HepG2 (cell line): ENCODE data around the gene BCAS3. TPM values are rescaled to one million over a fixed set of nuclear protein-coding genes. Genes with fewer than 3 reads are reported as not detected.

Source experiments
- ATAC-seq: fragments of 200-7000 bp; cut with Tn5 transposase; 3 replicates; pipeline ENCODE4 v1.9.1; 2020; ENCODE audit warnings: mild to moderate bottlenecking, moderate library complexity
- BruUV-seq: library from RNA; stranded (reverse); fragments of 400-500 nt; replicated peaks from 2 replicates; lab custom pipeline; 2021; lab: Mats Ljungman, UMichigan
- CTCF ChIA-PET: fragments of 300-600 bp; formaldehyde crosslinking; extraction: SDS; loops from one replicate; lab custom pipeline; 2021; ENCODE audit warnings: low total read pairs, inconsistent platforms, low intra/inter-chr PET ratio; lab: Yijun Ruan, JAX
- POLR2A ChIA-PET: fragments of 350-600 bp; sonication (Branson Sonifier 250); formaldehyde crosslinking; loops from one replicate; lab custom pipeline; 2020; ENCODE audit warnings: antibody characterized with exemption, inconsistent platforms; lab: Yijun Ruan, JAX
- DNase-seq: peaks from one replicate; pipeline ENCODE4 v3.0.0-alpha.2; 2015; ENCODE audit warnings: low spot score
- FAIRE-seq: peaks from 3 replicates; lab custom pipeline; 2011; peaks lifted over from hg19 to GRCh38; lab: Jason Lieb, UNC
- H2AFZ ChIP-seq: one replicate; pipeline ENCODE4 v1.6.1; 2011; ENCODE audit warnings: low read length, inconsistent platforms
- H3K27ac ChIP-seq: fragments of 300-600 bp; 3 replicates; pipeline ENCODE4 v1.8.0; 2011; ENCODE audit warnings: mixed run types, mild to moderate bottlenecking, mixed read lengths, low read length, inconsistent platforms; ENCODE audit not compliant: insufficient read depth; ENCODE audit errors: extremely low read length
- H3K27me3 ChIP-seq, 2 experiments: fragments of 200-600 bp in 1 of 2; 2 replicates in 1 of 2; 3 replicates in 1 of 2; pipeline versions ENCODE4 v1.6.0 to v1.8.0; 2011; ENCODE audit warnings: low read length in 2 of 2, mild to moderate bottlenecking in 2 of 2, moderate library complexity in 2 of 2, inconsistent platforms in 1 of 2; ENCODE audit not compliant: insufficient read depth in 2 of 2, control insufficient read depth in 1 of 2
- H3K36me3 ChIP-seq, 2 experiments: fragments of 200-600 bp in 1 of 2; replicated peaks in 1 of 2; 2 replicates in 1 of 2; 3 replicates in 1 of 2; pipeline versions ENCODE4 v1.5.1 to v1.8.0; 2011; ENCODE audit warnings: low read length in 2 of 2, inconsistent platforms in 1 of 2; ENCODE audit not compliant: insufficient read depth in 2 of 2, control insufficient read depth in 1 of 2
- H3K4me1 ChIP-seq: 2 replicates; pipeline ENCODE4 v1.5.1; 2012; ENCODE audit warnings: low read length, inconsistent platforms; ENCODE audit not compliant: insufficient read depth
- H3K4me2 ChIP-seq: 2 replicates; pipeline ENCODE4 v1.6.0; 2011; ENCODE audit warnings: low read depth, low read length, inconsistent platforms
- H3K4me3 ChIP-seq, 3 experiments: fragments of 200-600 bp in 1 of 3; sonication (generic), shearing (Covaris generic) in 1 of 3; replicated peaks in 1 of 3; 2 replicates each; pipeline ENCODE4 v1.5.1; 2011 to 2016; ENCODE audit warnings: low read length in 3 of 3, inconsistent platforms in 2 of 3, low read depth in 2 of 3, mild to moderate bottlenecking in 2 of 3, control low read depth in 1 of 3, mixed read lengths in 1 of 3; ENCODE audit not compliant: insufficient read depth in 1 of 3
- H3K79me2 ChIP-seq: one replicate; pipeline ENCODE4 v1.6.1; 2011; ENCODE audit warnings: low read length, inconsistent platforms; ENCODE audit not compliant: insufficient read depth
- H3K9ac ChIP-seq: 2 replicates; pipeline ENCODE4 v1.6.0; 2011; ENCODE audit warnings: mild to moderate bottlenecking, low read depth, low read length, inconsistent platforms; ENCODE audit not compliant: insufficient read depth
- H3K9me3 ChIP-seq: 2 replicates; pipeline ENCODE4 v1.5.1; 2012; ENCODE audit warnings: mild to moderate bottlenecking, low read length
- H4K20me1 ChIP-seq: 2 replicates; pipeline ENCODE4 v1.6.0; 2011; ENCODE audit warnings: inconsistent platforms, mild to moderate bottlenecking, low read length, moderate library complexity; ENCODE audit not compliant: insufficient read depth
- KDM1A ChIP-seq: IDR thresholded peaks from 2 replicates; pipeline ENCODE4 v1.6.1; 2016; ENCODE audit warnings: missing compliant biosample characterization
- KMT2B ChIP-seq: IDR thresholded peaks from 2 replicates; pipeline ENCODE4 v1.6.1; 2016; ENCODE audit warnings: missing genetic modification reagents, missing compliant biosample characterization
- MTA1 ChIP-seq: sonication (generic); formaldehyde crosslinking; IDR thresholded peaks from 2 replicates; pipeline ENCODE4 v1.4.0; 2020; ENCODE audit warnings: missing genetic modification reagents, mild to moderate bottlenecking, borderline replicate concordance
- MTA3 ChIP-seq: sonication (generic); formaldehyde crosslinking; IDR thresholded peaks from 2 replicates; pipeline ENCODE4 v1.4.0; 2020; ENCODE audit warnings: missing genetic modification reagents
- PCBP1 ChIP-seq: fragments of 200-400 bp; formaldehyde crosslinking; IDR thresholded peaks from 2 replicates; pipeline ENCODE4 v1.6.1; 2017; ENCODE audit warnings: mild to moderate bottlenecking, low read depth, low read length, borderline replicate concordance
- RFX1 ChIP-seq: fragments of 450-650 bp; IDR thresholded peaks from 2 replicates; pipeline ENCODE4 v1.6.1; 2017
- SRF ChIP-seq: IDR thresholded peaks from 2 replicates; pipeline ENCODE4 v1.6.1; 2011; ENCODE audit warnings: mild to moderate bottlenecking, low read depth, low read length, moderate library complexity
- TCF12 ChIP-seq, 2 experiments: fragments of 450-650 bp in 1 of 2; sonication (generic) in 1 of 2; formaldehyde crosslinking in 1 of 2; IDR thresholded peaks; 2 replicates each; pipeline versions ENCODE4 v1.6.1 to v1.8.0; 2017 to 2022; ENCODE audit warnings: antibody characterized with exemption in 1 of 2, mild to moderate bottlenecking in 1 of 2, missing genetic modification reagents in 1 of 2, moderate library complexity in 1 of 2
- THAP8 ChIP-seq: sonication (generic); formaldehyde crosslinking; IDR thresholded peaks from 2 replicates; pipeline ENCODE4 v1.5.1; 2020; ENCODE audit warnings: missing genetic modification reagents, mild to moderate bottlenecking, borderline replicate concordance
- ZBTB7B ChIP-seq: sonication (generic); formaldehyde crosslinking; IDR thresholded peaks from 2 replicates; pipeline ENCODE4 v1.4.0; 2020; ENCODE audit warnings: missing genetic modification reagents
- ZFP90 ChIP-seq: sonication (generic); formaldehyde crosslinking; IDR thresholded peaks from 2 replicates; pipeline ENCODE4 v1.8.0; 2022; ENCODE audit warnings: missing genetic modification reagents, mild to moderate bottlenecking, inconsistent platforms, borderline replicate concordance
- ZNF12 ChIP-seq: sonication (generic); formaldehyde crosslinking; IDR thresholded peaks from 2 replicates; pipeline ENCODE4 v1.5.0; 2020; ENCODE audit warnings: missing genetic modification reagents
- ZNF280D ChIP-seq: sonication (generic); formaldehyde crosslinking; IDR thresholded peaks from 2 replicates; pipeline ENCODE4 v1.5.1; 2020; ENCODE audit warnings: mild to moderate bottlenecking, missing genetic modification reagents
- ZNF441 ChIP-seq: sonication (generic); formaldehyde crosslinking; IDR thresholded peaks from 2 replicates; pipeline ENCODE4 v1.7.0; 2021; ENCODE audit warnings: missing genetic modification reagents, borderline replicate concordance
- ZNF460 ChIP-seq: sonication (generic); formaldehyde crosslinking; IDR thresholded peaks from 2 replicates; pipeline ENCODE4 v1.5.1; 2020; ENCODE audit warnings: missing genetic modification reagents, mild to moderate bottlenecking, borderline replicate concordance
- WGBS: methylation state at CpG from one replicate; pipeline ENCODE4 v1.1.6; 2017; ENCODE audit warnings: low lambda C conversion rate; 5-methylcytosine and 5-hydroxymethylcytosine counted together
- in situ Hi-C: cut with HindIII; loops from 2 replicates; pipeline ENCODE4 v1.10.0; 2017; ENCODE audit warnings: low pct_unique_long_range_greater_than_20kb; ENCODE audit not compliant: extremely low pct_ligation_motif_present
- intact Hi-C: fragments of 100-400 bp; cut with micrococcal nuclease; formaldehyde crosslinking; loops from one replicate; pipeline ENCODE4 v1.10.0; 2022; ENCODE audit not compliant: unreplicated experiment
- polyA plus RNA-seq, 8 experiments: library from polyadenylated mRNA; depleted of rRNA in 3 of 8; stranded (reverse) in 7 of 8; unstranded in 1 of 8; fragments of >200 nt; fragmentation: Illumina TruSeq in 4 of 8; extraction: Trizol in 4 of 8; gene quantifications; 2 replicates each; pipeline versions ENCODE4 v1.2.1 to v1.2.3, GENCODE V29; 2011 to 2016; ENCODE audit warnings: low read depth in 4 of 8, missing spikeins in 1 of 8, mixed read lengths in 1 of 8; ENCODE audit not compliant: insufficient read depth in 1 of 8
- total RNA-seq, 5 experiments: library from RNA; depleted of rRNA; stranded (reverse); fragments of >200 nt; fragmentation: Illumina TruSeq; extraction: Trizol; gene quantifications; 2 replicates each; pipeline ENCODE4 v1.2.3, GENCODE V29; 2016; ENCODE audit warnings: low read depth in 1 of 5
- TF ChIP-seq, protein P1 (sequence below): sonication (generic); formaldehyde crosslinking; IDR thresholded peaks from 2 replicates; pipeline ENCODE4 v1.4.0; 2020; ENCODE audit warnings: missing genetic modification reagents, low read depth, mild to moderate bottlenecking, borderline replicate concordance

BCAS3 gene
- total and polyA plus RNA-seq, 2 of the 13 experiments (the other 11 are each of a cell fraction or from before 2014, with no cell fraction given), result 10.7 to 11.2 TPM

- H3K9ac ChIP-seq, result no peak overlapping the region
- H3K27me3 ChIP-seq, result no peaks in the 10 kb centered on the region
- CTCF ChIA-PET, result no interaction called here
- FAIRE-seq, result no peak
- H4K20me1 ChIP-seq, result no peaks in the 10 kb centered on the region
- no peak overlapping the region for H3K27ac ChIP-seq
- POLR2A ChIA-PET, result no interaction called here
- no peak for ATAC-seq
- 75% methylated on average over 1 of the region's 1 CpG for WGBS
- H3K36me3 ChIP-seq, result no peaks in the 10 kb centered on the region
- H2AFZ ChIP-seq, result no peak overlapping the region
- DNase-seq, result no peak
- in situ Hi-C loops, result no loop called here
- H3K4me1 ChIP-seq, result 0 out of 2 replicates have a peak, but pooled peaks cover 4% of the 10 kb centered on the region
- TF ChIP-seq ZNF441 (CRISPR knock-in tag), result no peak
- no peak for TF ChIP-seq THAP8
- TF ChIP-seq KDM1A, result no peak
- no peak for TF ChIP-seq ZNF12
- no peak for TF ChIP-seq ZNF460 (CRISPR knock-in tag)
- TF ChIP-seq TCF12 (IDR thresholded peaks at IDR 0.05), result no peak
- TF ChIP-seq TCF12 (CRISPR knock-in tag; IDR thresholded peaks at IDR 0.05), result no peak
- no peak for TF ChIP-seq ZNF280D
- TF ChIP-seq SRF, result no peak
- no peak for TF ChIP-seq MTA1
- no peak for TF ChIP-seq PCBP1
- TF ChIP-seq MTA3 (CRISPR knock-in tag), result no peak
- TF ChIP-seq ZBTB7B (CRISPR knock-in tag), result no peak
- no peak for TF ChIP-seq KMT2B
- TF ChIP-seq RFX1, result no peak
- TF ChIP-seq, protein P1, sequence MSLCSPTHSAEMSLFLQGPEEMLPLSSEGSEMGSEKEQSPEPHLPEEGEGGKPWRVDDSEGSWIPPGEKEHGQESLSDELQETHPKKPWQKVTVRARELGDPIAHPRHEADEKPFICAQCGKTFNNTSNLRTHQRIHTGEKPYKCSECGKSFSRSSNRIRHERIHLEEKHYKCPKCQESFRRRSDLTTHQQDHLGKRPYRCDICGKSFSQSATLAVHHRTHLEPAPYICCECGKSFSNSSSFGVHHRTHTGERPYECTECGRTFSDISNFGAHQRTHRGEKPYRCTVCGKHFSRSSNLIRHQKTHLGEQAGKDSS (CRISPR knock-in tag), result no peak
- TF ChIP-seq ZFP90, result no peak
- TF ChIP-seq, all 625 proteins: peak for 0
- no peaks in the 10 kb centered on the region for H3K9me3 ChIP-seq
- no TSS peak for BruUV-seq
- intact Hi-C loops, result no loop called here
- no peak overlapping the region for H3K4me2 ChIP-seq
- no peaks in the 10 kb centered on the region for H3K79me2 ChIP-seq
- H3K4me3 ChIP-seq, result no peak overlapping the region
These were observed 481.7 kb downstream of the BCAS3 start for GRCh38 chr17:61159221-61159814.
